ENCODE measurements around the gene PLEKHG5. TPM values are rescaled to one million over a fixed set of nuclear protein-coding genes. Genes with fewer than 3 reads are reported as not detected.

The PLEKHG5 gene
- total RNA-seq, 1 experiment from 2014 or later, result 0.86 TPM

GRCh38 chr1:6423321-6423999, 68.0 kb downstream of the PLEKHG5 start:
- no peaks in the 10 kb centered on the region for H3K9me3 ChIP-seq (ENCODE audit: low read depth, low read length, poor library complexity, severe bottlenecking)
- H3K36me3 ChIP-seq (ENCODE audit: insufficient read depth, low read length, poor library complexity, severe bottlenecking), result no peaks in the 10 kb centered on the region
- TF ChIP-seq CTCF (conservative IDR thresholded peaks at IDR 0.05; ENCODE audit: low read depth, low read length) (peak; percentile 88), EZH2 (IDR thresholded peaks at IDR 0.05; ENCODE audit: borderline replicate concordance, low read depth, low read length, poor library complexity, severe bottlenecking) (no peak)
- intact Hi-C loops (cut with micrococcal nuclease; ENCODE audit: unreplicated experiment), result no loop called here
- POLR2A ChIA-PET (ENCODE audit: low non-redundant PET), result no interaction called here
- H3K27ac ChIP-seq (ENCODE audit: low read depth, low read length, poor library complexity, severe bottlenecking), result no peak overlapping the region
- CTCF ChIA-PET, result interaction anchor here (1.1 to 1.6 kb wide), 4 partner anchors 9 to 21 kb away, joined by 4 to 9 read pairs (median 6); no protein-coding TSS in a partner anchor
- peak; percentile 60 for DNase-seq (ENCODE audit: low spot score)
- H3K27me3 ChIP-seq (replicated peaks; ENCODE audit: insufficient read depth, low read depth, low read length, poor library complexity), result peaks cover 71% of the 10 kb centered on the region
- H3K4me3 ChIP-seq (ENCODE audit: low read depth, low read length, poor library complexity, severe bottlenecking), result no peak overlapping the region
- BruUV-seq (replicated peaks), result no TSS peak
- H3K4me1 ChIP-seq (ENCODE audit: insufficient read depth, low read length, poor library complexity, severe bottlenecking), result peaks cover 12% of the 10 kb centered on the region

GRCh38 chr1:6421266-6421665, 70.2 kb downstream of the PLEKHG5 start:
- no TSS peak for BruUV-seq (replicated peaks)
- peaks cover 93% of the 10 kb centered on the region for H3K27me3 ChIP-seq (replicated peaks; ENCODE audit: insufficient read depth, low read depth, low read length, poor library complexity)
- POLR2A ChIA-PET (ENCODE audit: low non-redundant PET), result no interaction called here

GRCh38 chr1:6420454-6421042, 70.9 kb downstream of the PLEKHG5 start:
- Histone ChIP-seq H3K4me3 (ENCODE audit: low read depth, low read length, poor library complexity, severe bottlenecking) (peak overlapping the region; percentile 21), H3K36me3 (ENCODE audit: insufficient read depth, low read length, poor library complexity, severe bottlenecking) (no peaks in the 10 kb centered on the region), H3K27ac (ENCODE audit: low read depth, low read length, poor library complexity, severe bottlenecking) (no peak overlapping the region), H3K9me3 (ENCODE audit: low read depth, low read length, poor library complexity, severe bottlenecking) (no peaks in the 10 kb centered on the region), H3K27me3 (replicated peaks; ENCODE audit: insufficient read depth, low read depth, low read length, poor library complexity) (peaks cover 94% of the 10 kb centered on the region), H3K4me1 (ENCODE audit: insufficient read depth, low read length, poor library complexity, severe bottlenecking) (peaks cover 12% of the 10 kb centered on the region)
- ChIA-PET POLR2A (ENCODE audit: low non-redundant PET) (interaction anchor here (0.6 kb wide), 1 partner anchor 238 kb away, joined by 3 read pairs; no protein-coding TSS in a partner anchor), CTCF (interaction anchor here (0.5 to 0.7 kb wide), 2 partner anchors 13 to 583 kb away, joined by 3 to 9 read pairs; no protein-coding TSS in a partner anchor)
- no TSS peak for BruUV-seq (replicated peaks)
- DNase-seq (ENCODE audit: low spot score), result no peak
- TF ChIP-seq CTCF (conservative IDR thresholded peaks at IDR 0.05; ENCODE audit: low read depth, low read length) (no peak), EZH2 (IDR thresholded peaks at IDR 0.05; ENCODE audit: borderline replicate concordance, low read depth, low read length, poor library complexity, severe bottlenecking) (no peak)
- intact Hi-C loops (cut with micrococcal nuclease; ENCODE audit: unreplicated experiment), result no loop called here

More at GRCh38 chr1:6421266-6421665, 70.2 kb downstream of the PLEKHG5 start:
- TF ChIP-seq CTCF (conservative IDR thresholded peaks at IDR 0.05; ENCODE audit: low read depth, low read length) (no peak), EZH2 (IDR thresholded peaks at IDR 0.05; ENCODE audit: borderline replicate concordance, low read depth, low read length, poor library complexity, severe bottlenecking) (no peak)
- no peaks in the 10 kb centered on the region for H3K36me3 ChIP-seq (ENCODE audit: insufficient read depth, low read length, poor library complexity, severe bottlenecking)
- peaks cover 12% of the 10 kb centered on the region for H3K4me1 ChIP-seq (ENCODE audit: insufficient read depth, low read length, poor library complexity, severe bottlenecking)
- H3K4me3 ChIP-seq (ENCODE audit: low read depth, low read length, poor library complexity, severe bottlenecking), result no peak overlapping the region
- no peaks in the 10 kb centered on the region for H3K9me3 ChIP-seq (ENCODE audit: low read depth, low read length, poor library complexity, severe bottlenecking)
- intact Hi-C loops (cut with micrococcal nuclease; ENCODE audit: unreplicated experiment), result no loop called here
- DNase-seq (ENCODE audit: low spot score), result no peak
- CTCF ChIA-PET, result no interaction called here
- no peak overlapping the region for H3K27ac ChIP-seq (ENCODE audit: low read depth, low read length, poor library complexity, severe bottlenecking)
